GM10248 (cell line): Measurements from ENCODE around the gene CRTC3.

ENCODE experiments used
- CTCF ChIA-PET: fragments of 300-600 bp; sonication (Branson Sonifier 250); formaldehyde crosslinking; extraction: SDS; loops from one replicate; lab custom pipeline; 2021; ENCODE audit warnings: antibody characterized with exemption; lab: Yijun Ruan, JAX
- POLR2A ChIA-PET: fragments of 350-650 bp; sonication (Branson Sonifier 250); formaldehyde crosslinking; extraction: SDS; loops from one replicate; lab custom pipeline; 2020; ENCODE audit warnings: antibody characterized with exemption; lab: Yijun Ruan, JAX
- DNase-seq: peaks from one replicate; pipeline ENCODE4 v3.0.0; 2012; ENCODE audit errors: extremely low spot score
- TF ChIP-seq, protein P1 (sequence below): IDR thresholded peaks from 2 replicates; pipeline ENCODE4 v1.5.1; 2012; ENCODE audit warnings: mild to moderate bottlenecking, low read depth; ENCODE audit errors: extremely low read depth, missing control alignments, control extremely low read depth

The CRTC3 gene

DNA sequence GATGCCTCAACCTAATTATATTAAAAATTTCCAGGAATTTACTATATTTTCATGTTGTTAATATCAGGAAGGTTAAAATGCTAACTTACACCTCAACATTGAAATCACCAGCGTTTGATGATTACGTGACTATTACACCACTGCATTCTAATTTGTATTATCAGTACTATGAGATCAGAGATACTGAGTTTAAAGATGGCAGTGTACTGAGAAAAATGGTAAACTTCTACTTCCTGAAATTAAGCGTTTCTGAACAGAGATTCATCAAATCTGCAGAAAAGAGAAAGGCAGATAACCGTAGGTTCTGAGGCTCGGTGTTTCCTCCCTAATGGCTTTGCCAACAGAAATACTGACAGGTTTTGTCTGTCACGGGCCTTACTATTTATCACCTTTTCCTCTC, 69.9 kb downstream of the CRTC3 start:
- TF ChIP-seq, protein P1, sequence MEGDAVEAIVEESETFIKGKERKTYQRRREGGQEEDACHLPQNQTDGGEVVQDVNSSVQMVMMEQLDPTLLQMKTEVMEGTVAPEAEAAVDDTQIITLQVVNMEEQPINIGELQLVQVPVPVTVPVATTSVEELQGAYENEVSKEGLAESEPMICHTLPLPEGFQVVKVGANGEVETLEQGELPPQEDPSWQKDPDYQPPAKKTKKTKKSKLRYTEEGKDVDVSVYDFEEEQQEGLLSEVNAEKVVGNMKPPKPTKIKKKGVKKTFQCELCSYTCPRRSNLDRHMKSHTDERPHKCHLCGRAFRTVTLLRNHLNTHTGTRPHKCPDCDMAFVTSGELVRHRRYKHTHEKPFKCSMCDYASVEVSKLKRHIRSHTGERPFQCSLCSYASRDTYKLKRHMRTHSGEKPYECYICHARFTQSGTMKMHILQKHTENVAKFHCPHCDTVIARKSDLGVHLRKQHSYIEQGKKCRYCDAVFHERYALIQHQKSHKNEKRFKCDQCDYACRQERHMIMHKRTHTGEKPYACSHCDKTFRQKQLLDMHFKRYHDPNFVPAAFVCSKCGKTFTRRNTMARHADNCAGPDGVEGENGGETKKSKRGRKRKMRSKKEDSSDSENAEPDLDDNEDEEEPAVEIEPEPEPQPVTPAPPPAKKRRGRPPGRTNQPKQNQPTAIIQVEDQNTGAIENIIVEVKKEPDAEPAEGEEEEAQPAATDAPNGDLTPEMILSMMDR, result no peak
- no peak for DNase-seq
- CTCF ChIA-PET, result interaction anchor here (1.0 to 1.9 kb wide), 4 partner anchors 14 to 286 kb away, joined by 4 to 7 read pairs (median 4); no protein-coding TSS in a partner anchor
- POLR2A ChIA-PET, result no interaction called here

DNA sequence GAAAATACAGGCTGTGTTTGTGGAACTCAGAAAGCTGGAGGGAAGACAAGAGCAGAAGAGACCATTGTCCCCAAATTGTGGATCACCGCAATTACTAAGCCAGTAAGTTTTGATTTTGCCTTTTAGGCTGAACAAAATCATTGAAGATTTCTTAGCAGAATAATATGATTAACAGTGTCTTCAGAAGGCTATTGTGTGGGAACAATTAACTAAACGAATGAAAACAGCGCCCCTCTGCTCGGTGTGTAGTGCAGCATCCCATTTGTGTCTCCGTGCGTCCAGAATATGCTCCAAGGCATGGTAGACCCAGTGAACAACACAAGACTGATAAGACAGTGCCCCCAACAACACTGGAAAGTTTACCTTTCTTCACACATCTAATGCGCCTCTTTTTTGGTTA, 71.2 kb downstream of the CRTC3 start:
- CTCF ChIA-PET, result no interaction called here
- TF ChIP-seq, protein P1, result no peak
- POLR2A ChIA-PET, result no interaction called here
- no peak for DNase-seq

GRCh38 chr15:90603893-90604292, 74.2 kb downstream of the CRTC3 start:
- TF ChIP-seq, protein P1, result peak; percentile 31
- DNase-seq, result no peak
- CTCF ChIA-PET, result interaction anchor here (0.7 to 3.0 kb wide), 8 partner anchors 14 to 285 kb away, joined by 3 to 13 read pairs (median 4); no protein-coding TSS in a partner anchor
- POLR2A ChIA-PET, result no interaction called here

DNA sequence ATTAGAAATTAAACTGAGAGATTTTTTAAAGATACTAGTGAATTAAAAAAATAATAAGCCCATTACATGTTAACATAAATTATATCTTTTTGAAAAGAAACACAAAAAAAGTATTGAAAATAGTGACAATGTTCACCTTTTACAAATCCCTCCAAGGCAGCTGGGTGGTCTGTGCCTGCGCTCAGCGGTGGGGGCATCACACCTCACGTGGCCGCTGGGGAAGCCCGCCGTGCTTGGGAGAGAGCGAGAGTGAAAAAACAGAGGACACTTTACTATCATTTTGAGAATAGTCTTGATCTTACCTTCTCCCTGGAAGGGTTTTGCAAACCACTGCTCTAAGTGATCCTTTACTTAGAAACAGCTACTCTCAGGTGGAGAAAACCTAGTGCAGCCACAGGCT, 76.9 kb downstream of the CRTC3 start:
- POLR2A ChIA-PET, result no interaction called here

GRCh38 chr15:90607361-90607760, 77.6 kb downstream of the CRTC3 start:
- ChIA-PET POLR2A (no interaction called here), CTCF (interaction anchor here (1.2 to 2.2 kb wide), 3 partner anchors 9 to 287 kb away, joined by 5 to 6 read pairs (median 6); no protein-coding TSS in a partner anchor)
- no peak for DNase-seq
- TF ChIP-seq, protein P1, result no peak

More for the DNA sequence above, 76.9 kb downstream of the CRTC3 start:
- DNase-seq, result no peak
- CTCF ChIA-PET, result interaction anchor here (1.2 to 2.2 kb wide), 3 partner anchors 9 to 287 kb away, joined by 5 to 6 read pairs (median 6); no protein-coding TSS in a partner anchor
- TF ChIP-seq, protein P1, result no peak

GRCh38 chr15:90609242-90610180, 79.8 kb downstream of the CRTC3 start:
- TF ChIP-seq, protein P1, result no peak
- POLR2A ChIA-PET, result interaction anchor here (0.5 kb wide), 1 partner anchor 331 kb away, joined by 5 read pairs; no protein-coding TSS in a partner anchor
- no peak for DNase-seq
- CTCF ChIA-PET, result interaction anchor here (1.1 kb wide), 1 partner anchor 9 kb away, joined by 4 read pairs; no protein-coding TSS in a partner anchor
